Measurements from ENCODE around the gene PRKAG2. TPM values are rescaled to one million over a fixed set of nuclear protein-coding genes. Genes with fewer than 3 reads are reported as not detected.

PRKAG2 gene
- total RNA-seq, 1 donor from 2014 or later, result 15.7 TPM

GRCh38 chr7:151658778-151659177, 218.1 kb downstream of the PRKAG2 start:
- no peak for DNase-seq (ENCODE audit: low spot score in 2 of 2, unreplicated experiment in 2 of 2)
- Mint-ChIP-seq H3K4me3 (no peak overlapping the region), H3K27me3 (ENCODE audit: low read depth) (no peaks in the 10 kb centered on the region), H3K27ac (no peak overlapping the region), H3K36me3 (no peaks in the 10 kb centered on the region), H3K4me1 (no peaks in the 10 kb centered on the region), H3K9me3 (no peaks in the 10 kb centered on the region)
- no peak for TF ChIP-seq CTCF (IDR thresholded peaks at IDR 0.05; ENCODE audit: unreplicated experiment)

DNA sequence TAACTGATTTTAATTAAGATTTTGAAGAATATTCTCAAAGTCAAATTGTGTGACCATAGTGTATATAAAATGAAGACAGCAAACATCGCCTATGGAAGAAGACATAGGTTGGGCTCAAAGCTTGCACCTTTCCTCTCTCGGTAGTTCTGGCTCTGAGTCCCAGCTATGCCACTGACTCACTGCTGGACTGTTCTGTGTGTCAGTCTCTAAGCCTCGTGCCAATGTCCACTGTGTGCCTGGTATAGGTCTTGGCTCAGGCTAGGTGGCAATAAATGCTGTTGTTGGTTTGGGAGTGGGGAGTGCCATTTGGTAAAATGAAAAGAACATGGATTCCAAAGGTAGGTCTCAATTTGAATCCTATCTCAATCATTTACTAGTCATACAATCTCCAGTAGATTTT, 219.7 kb downstream of the PRKAG2 start:
- Mint-ChIP-seq H3K9me3 (no peaks in the 10 kb centered on the region), H3K27me3 (ENCODE audit: low read depth) (no peaks in the 10 kb centered on the region), H3K4me1 (no peaks in the 10 kb centered on the region), H3K4me3 (no peak overlapping the region), H3K27ac (no peak overlapping the region), H3K36me3 (no peaks in the 10 kb centered on the region)
- DNase-seq (ENCODE audit: low spot score in 2 of 2, unreplicated experiment in 2 of 2), result no peak
- no peak for TF ChIP-seq CTCF (IDR thresholded peaks at IDR 0.05; ENCODE audit: unreplicated experiment)

DNA sequence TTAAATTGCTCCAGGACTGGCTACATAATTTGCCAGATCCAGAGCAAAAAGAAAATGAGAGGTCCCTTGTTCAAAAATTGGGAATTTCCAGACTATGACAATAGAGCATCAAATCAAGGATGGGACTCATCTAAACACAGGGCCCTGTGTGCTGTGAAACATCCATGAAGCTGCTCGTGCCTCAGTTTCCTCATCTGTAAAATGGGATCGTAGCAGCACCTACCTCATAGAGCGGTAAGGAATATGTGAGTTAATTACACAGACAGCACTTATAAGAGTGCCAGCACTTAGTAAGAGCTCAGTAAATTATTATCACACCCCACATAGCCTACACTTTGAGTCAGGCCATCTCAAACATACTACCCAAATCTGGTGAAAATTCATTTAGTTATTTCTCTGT, 221.4 kb downstream of the PRKAG2 start:
- no peak for TF ChIP-seq CTCF (IDR thresholded peaks at IDR 0.05; ENCODE audit: unreplicated experiment)
- Mint-ChIP-seq H3K4me3 (no peak overlapping the region), H3K36me3 (no peaks in the 10 kb centered on the region), H3K9me3 (no peaks in the 10 kb centered on the region), H3K27ac (no peak overlapping the region), H3K4me1 (no peaks in the 10 kb centered on the region), H3K27me3 (ENCODE audit: low read depth) (no peaks in the 10 kb centered on the region)
- DNase-seq (ENCODE audit: low spot score in 2 of 2, unreplicated experiment in 2 of 2), result no peak

DNA sequence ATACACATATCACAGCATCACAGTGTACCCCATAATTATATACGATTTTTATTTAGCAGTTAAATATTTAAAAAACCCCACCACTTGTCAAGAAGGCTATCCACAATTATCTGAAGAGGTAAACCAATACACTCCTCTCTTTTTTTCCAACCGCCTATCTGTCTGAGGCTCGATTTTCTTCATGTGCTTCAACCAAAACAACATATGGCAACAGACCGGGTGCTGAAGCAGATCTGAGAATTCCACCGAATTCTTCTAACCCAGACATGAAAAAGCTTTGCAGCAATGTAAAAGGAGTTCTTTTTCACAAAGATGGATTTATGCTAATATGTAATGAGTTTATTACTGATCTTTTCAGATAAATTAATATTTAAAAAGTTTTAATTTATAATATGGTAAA, 224.8 kb downstream of the PRKAG2 start:
- no peaks in the 10 kb centered on the region for H3K4me1 Mint-ChIP-seq
- no peak for DNase-seq (ENCODE audit: low spot score in 2 of 2, unreplicated experiment in 2 of 2)
- no peaks in the 10 kb centered on the region for H3K36me3 Mint-ChIP-seq
- H3K4me3 Mint-ChIP-seq, result no peak overlapping the region
- H3K9me3 Mint-ChIP-seq, result no peaks in the 10 kb centered on the region
- no peaks in the 10 kb centered on the region for H3K27me3 Mint-ChIP-seq (ENCODE audit: low read depth)
- H3K27ac Mint-ChIP-seq, result no peak overlapping the region
- TF ChIP-seq CTCF (IDR thresholded peaks at IDR 0.05; ENCODE audit: unreplicated experiment), result no peak

- TF ChIP-seq CTCF (IDR thresholded peaks at IDR 0.05; ENCODE audit: unreplicated experiment), result no peak
- Mint-ChIP-seq H3K9me3 (peaks cover 8% of the 10 kb centered on the region), H3K36me3 (peaks cover 1% of the 10 kb centered on the region), H3K27ac (no peak overlapping the region), H3K4me3 (no peak overlapping the region), H3K4me1 (no peaks in the 10 kb centered on the region), H3K27me3 (ENCODE audit: low read depth) (no peaks in the 10 kb centered on the region)
- DNase-seq (ENCODE audit: low spot score in 2 of 2, unreplicated experiment in 2 of 2), result no peak
Observed at GRCh38 chr7:151650161-151650560, 226.8 kb downstream of the PRKAG2 start.

DNA sequence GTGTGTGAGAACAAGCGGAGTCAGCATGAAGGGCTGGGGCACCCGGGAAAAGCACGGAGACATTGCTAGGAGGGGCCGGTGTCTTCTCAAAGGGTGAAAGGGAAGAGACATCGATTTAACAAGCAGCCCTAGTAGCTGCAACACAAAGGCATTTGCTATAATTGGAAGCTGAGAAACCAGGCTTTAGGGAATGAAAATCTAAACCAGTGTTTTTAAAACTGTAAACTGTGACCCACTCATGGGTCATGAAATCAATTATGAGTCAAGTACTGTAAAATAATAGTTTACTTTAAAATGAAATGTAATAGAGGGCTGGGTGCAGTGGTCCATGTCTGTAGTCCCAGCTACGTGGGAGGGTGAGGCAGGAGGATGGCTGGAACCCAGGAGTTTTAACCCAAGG, 228.5 kb downstream of the PRKAG2 start:
- Mint-ChIP-seq H3K9me3 (peaks cover 15% of the 10 kb centered on the region), H3K4me1 (no peaks in the 10 kb centered on the region), H3K4me3 (no peak overlapping the region), H3K27me3 (ENCODE audit: low read depth) (no peaks in the 10 kb centered on the region), H3K36me3 (peaks cover 1% of the 10 kb centered on the region), H3K27ac (no peak overlapping the region)
- TF ChIP-seq CTCF (IDR thresholded peaks at IDR 0.05; ENCODE audit: unreplicated experiment), result no peak
- no peak for DNase-seq (ENCODE audit: low spot score in 2 of 2, unreplicated experiment in 2 of 2)
